GM18498 (cell line): Measurements from ENCODE around the gene LRP1-AS.
A peak's percentile ranks its signal among the peaks of the same experiment; 100 is the strongest.

Source experiments
- ATAC-seq: cut with Tn5 transposase; IDR thresholded peaks from one replicate; pipeline ENCODE4 v1.9.1; 2021; ENCODE audit warnings: mild to moderate bottlenecking, moderate library complexity; ENCODE audit not compliant: unreplicated experiment

Gene LRP1-AS

DNA sequence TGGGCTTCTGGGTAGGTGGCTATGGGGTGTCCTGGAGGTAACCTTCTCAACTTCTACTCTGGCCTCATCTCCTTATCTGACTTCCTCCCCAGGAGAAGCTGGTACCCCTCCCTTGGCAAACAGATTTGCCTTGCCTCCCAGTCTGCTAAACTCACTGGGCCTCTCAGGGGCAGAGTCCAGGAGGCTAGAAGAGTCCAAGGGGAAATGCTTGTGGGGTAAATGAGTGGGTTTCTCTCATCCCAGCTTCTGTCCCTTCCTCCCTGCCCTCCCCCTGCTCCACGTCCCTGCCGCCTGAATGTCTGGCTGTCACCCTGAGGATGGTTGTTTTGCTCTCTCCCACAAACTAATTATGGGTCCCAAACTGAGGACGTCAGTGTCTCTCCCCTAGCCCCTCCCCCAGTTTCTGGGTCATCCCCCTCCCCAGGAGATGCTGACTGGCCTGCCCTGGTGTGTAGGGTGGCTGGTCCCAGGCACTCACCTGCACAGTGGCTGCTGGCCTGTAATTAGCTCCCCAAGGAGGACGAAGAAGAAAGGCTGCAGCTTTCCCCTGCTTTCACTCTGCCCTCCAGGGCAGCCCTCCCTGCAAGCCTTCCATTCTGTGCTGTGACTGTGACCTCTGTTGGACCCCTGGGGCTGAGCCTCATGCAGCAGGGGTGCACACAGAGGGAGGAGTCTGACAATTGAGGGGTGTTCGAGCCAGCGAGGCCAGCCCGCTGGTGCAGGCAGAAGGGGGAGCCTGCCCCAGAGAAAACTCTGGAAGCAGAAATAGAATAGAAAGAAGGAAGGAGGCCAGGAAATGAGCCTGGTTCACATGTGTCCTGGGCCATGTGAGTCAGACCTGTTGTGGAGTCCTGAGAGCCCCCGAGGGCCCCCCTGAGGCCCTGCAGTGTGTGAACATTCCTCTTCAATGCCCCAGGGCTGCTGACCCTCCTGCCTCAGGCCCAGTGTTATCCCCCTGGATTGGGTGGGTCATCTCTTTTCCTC is at the start of gene LRP1-AS:
Gene LRP1-AS (minus strand): TSS at position 659 of the 984 bp plus-strand sequence.
- no peak for ATAC-seq

- ATAC-seq, result no peak
Measured at GRCh38 chr12:57196956-57197355, 49.5 kb upstream of the LRP1-AS start.

GRCh38 chr12:57196439-57196838 is 49.0 kb upstream of the LRP1-AS start:
- no peak for ATAC-seq

DNA sequence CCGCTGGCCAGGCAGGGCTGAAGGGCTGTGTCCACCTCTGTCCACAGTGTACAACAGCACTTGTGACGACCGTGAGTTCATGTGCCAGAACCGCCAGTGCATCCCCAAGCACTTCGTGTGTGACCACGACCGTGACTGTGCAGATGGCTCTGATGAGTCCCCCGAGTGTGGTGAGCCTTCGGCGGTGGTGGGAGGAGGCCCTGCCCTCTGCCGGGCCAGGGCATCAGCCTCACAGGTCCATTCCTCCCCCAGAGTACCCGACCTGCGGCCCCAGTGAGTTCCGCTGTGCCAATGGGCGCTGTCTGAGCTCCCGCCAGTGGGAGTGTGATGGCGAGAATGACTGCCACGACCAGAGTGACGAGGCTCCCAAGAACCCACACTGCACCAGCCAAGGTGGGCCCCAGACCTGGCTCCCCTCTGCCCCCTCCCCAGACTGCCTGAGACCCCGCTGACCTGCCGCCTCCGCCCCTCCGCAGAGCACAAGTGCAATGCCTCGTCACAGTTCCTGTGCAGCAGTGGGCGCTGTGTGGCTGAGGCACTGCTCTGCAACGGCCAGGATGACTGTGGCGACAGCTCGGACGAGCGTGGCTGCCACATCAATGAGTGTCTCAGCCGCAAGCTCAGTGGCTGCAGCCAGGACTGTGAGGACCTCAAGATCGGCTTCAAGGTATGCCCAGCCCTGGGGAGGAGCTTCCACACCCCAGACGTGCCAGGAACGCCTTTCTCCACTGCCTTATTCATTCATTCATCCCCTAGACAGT is 48.4 kb upstream of the LRP1-AS start:
- ATAC-seq, result no peak

GRCh38 chr12:57195186-57195585 is 47.8 kb upstream of the LRP1-AS start:
- no peak for ATAC-seq

- no peak for ATAC-seq
Measured at GRCh38 chr12:57194253-57194652, 46.8 kb upstream of the LRP1-AS start.

DNA sequence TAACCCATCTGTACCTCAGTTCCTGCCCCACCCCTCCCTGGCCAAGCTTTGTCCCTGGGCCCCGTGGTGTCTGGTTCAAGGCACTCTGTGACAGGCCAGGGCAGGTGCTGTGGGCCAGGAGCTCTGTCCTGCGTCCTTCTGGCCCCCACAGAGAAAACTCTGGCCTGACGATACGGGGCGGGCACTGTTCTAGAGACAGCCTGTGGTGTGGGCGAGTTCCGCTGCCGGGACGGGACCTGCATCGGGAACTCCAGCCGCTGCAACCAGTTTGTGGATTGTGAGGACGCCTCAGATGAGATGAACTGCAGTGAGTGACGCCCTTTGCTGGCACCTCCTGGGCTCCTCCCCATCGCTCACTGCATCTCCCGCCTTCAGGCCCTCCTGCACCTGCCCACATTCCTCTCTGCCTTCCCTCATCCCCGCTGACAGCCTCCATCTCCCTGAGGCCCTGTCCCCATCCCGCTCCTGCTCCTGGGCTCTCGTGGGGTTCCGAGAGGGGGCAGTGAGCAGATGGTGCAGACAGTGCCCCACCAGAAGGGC is 46.4 kb upstream of the LRP1-AS start:
- ATAC-seq, result no peak

GRCh38 chr12:57192920-57193319 is 45.5 kb upstream of the LRP1-AS start:
- ATAC-seq, result no peak

GRCh38 chr12:57191410-57191809 is 44.0 kb upstream of the LRP1-AS start:
- no peak for ATAC-seq

DNA sequence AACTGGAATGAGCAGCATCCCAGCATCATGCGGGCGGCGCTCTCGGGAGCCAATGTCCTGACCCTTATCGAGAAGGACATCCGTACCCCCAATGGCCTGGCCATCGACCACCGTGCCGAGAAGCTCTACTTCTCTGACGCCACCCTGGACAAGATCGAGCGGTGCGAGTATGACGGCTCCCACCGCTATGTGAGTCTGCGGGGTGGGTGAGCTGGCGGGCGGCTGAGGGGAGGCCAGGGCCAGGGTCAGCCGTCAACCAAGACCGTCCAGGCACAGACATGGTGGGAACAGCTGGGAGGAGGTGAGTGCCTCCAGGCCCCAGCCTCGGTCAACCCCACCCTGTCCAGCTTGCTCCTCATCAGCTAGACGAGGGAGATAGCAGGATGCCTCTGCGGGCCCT is 43.4 kb upstream of the LRP1-AS start:
- ATAC-seq, result no peak

DNA sequence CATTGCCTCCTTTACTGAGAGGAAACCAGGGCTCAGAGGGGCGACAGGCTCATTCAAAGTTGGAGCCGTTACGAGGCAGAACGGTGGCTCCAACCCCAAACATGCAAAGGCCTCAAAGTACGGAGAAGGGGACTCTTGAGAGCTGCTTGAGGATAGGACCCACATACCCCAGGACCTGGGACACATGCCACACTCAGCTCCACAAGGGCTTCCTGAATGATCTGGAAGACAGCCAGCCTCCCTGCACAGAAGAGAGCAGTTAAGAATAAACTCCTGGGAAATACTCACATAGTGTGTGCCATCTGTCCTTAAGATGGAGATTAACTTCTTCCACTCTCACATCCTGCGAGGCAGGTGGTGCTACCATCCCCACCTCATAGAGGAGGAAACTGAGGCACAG is 42.6 kb upstream of the LRP1-AS start:
- no peak for ATAC-seq

- ATAC-seq, result no peak
Measured at GRCh38 chr12:57188090-57188425, 40.6 kb upstream of the LRP1-AS start.

DNA sequence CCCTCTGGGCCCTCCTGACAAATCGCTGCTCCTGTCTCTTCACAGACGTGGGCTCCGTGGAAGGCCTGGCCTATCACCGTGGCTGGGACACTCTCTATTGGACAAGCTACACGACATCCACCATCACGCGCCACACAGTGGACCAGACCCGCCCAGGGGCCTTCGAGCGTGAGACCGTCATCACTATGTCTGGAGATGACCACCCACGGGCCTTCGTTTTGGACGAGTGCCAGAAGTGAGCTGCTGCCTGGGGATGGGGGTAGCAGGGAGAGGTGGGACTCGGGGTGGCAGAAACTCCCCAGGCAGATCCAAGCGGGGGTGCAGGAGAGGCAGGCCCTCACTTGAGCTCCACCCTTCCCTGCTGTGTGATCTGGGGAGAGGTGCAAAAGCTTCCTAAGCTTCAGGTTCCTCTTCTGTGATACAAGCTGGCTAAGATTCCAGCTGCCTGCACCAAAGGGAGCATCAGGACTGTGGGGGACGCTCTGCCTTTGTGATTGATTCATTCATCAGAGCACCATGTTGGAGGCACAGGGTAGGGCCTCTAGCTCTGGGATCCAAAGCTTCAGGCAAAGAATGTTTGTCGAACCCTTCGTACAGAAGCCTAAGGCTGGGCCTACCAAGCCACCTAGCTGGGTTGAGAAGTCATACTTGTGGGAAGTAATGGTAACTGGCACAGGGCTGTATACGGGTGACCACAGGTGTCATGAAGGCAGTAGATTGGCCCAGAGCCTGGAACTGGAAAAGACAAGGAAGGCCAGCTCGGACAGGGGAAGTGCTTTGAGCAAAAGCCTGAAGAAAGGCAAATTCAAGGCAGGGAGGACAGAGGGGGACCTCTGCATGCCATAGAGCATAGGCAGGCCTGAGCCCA is 40.0 kb upstream of the LRP1-AS start:
- ATAC-seq, result no peak

DNA sequence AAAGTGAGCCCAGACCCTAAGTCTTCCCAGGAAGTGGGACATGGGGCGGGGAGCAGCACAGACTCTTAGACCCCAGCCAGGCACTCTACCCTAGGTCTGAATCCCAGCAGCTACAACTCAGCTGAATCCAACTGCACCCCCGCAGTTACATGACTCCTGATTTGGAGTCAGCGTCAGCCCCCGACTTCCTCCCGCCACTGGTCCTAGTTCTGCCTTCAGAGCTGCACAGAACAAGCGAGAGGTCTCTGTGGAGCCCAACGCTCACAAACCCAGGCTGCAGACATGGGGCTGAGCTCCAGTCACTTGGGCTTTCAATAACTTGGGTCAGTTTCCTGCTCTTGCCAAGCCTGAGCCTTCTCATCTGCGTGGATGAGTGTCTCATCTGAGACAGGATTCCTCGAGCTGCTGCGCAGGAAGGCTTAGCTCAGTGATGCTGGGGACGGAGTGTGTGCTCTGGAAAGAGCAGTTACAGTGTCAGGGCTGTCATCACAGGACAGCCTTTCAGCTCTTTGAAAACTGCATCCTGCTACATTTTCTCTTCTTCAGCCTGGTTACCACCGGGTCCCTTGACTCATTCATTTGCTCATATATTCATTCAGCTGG is 38.6 kb upstream of the LRP1-AS start:
- no peak for ATAC-seq

DNA sequence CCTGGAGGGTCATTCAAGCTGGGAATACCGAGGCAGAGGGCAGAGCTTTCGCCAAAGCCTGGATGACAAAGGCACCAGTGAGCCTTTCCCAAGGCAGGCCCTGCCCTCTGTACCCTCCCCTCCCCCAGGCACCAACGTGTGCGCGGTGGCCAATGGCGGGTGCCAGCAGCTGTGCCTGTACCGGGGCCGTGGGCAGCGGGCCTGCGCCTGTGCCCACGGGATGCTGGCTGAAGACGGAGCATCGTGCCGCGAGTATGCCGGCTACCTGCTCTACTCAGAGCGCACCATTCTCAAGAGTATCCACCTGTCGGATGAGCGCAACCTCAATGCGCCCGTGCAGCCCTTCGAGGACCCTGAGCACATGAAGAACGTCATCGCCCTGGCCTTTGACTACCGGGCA is 38.0 kb upstream of the LRP1-AS start:
- no peak for ATAC-seq

DNA sequence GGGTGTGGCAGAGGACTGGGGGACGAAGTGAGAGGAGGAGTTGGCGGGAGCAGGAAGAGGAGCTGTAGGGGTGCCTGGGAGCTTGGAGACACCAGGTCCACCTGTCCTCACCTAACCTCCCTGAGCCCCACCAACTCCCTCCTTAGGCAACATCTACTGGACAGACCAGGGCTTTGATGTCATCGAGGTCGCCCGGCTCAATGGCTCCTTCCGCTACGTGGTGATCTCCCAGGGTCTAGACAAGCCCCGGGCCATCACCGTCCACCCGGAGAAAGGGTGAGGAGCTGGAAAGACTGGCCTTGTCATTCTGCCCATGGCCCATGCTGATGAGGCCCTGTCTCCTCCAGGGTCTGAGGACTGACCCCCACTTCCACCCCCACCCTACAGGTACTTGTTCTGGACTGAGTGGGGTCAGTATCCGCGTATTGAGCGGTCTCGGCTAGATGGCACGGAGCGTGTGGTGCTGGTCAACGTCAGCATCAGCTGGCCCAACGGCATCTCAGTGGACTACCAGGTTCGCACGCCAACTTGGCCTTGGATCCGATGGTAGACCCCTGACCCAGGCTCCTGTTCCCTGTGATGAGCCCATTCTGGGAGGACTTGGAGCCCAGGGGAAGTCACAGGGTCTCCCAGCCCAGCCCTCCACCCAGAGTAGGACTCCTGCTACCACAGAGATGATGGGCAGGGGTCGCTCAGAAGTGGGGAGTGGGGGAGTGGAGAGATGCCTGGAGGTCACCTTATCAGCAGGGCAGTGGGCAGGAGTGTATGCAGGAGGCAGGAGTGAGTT is 36.7 kb upstream of the LRP1-AS start:
- ATAC-seq, result no peak

GRCh38 chr12:57182918-57183575 is 35.6 kb upstream of the LRP1-AS start:
- peak; percentile 90 for ATAC-seq

DNA sequence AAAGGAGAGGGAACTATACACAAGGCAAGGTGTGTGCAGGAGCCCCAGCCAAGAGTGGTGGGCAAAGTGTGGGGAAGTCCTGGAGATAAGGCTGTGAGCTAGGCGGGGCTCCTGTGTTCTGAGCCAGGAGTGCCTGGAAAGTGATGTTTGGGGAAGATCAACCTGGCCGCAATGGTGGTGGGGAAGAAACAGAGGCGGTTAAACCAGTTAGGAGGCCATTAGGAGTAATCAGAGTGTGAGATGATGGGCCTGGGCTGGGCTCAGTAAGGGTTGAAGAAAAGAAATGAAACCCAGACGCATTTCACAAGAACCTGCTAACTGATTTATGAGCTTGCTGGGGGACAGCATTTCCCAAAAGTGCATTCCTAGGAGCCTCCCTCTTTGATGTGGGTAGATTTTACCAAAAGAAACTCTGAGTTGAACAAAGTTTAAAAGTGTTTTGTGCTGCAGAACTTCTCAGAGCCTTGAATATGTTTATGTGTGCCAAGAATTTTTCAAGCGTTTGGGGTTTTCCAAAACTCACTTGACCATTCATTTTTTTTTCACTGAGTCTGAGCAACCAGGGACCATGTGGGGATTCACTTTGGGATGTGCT is 34.2 kb upstream of the LRP1-AS start:
- no peak for ATAC-seq

GRCh38 chr12:57181072-57181471 is 33.7 kb upstream of the LRP1-AS start:
- no peak for ATAC-seq
